HEK293 (cell line): ENCODE data around the gene RCL1.

Source experiments
- CTCF ChIP-seq: fragments of 450-650 bp; formaldehyde crosslinking; IDR thresholded peaks from 2 replicates; pipeline ENCODE4 v1.5.1; 2016; ENCODE audit warnings: missing biosample characterization, missing genetic modification characterization
- PATZ1 ChIP-seq: fragments of 450-650 bp; formaldehyde crosslinking; IDR thresholded peaks from 2 replicates; pipeline ENCODE4 v1.5.1; 2016; ENCODE audit warnings: missing biosample characterization, missing genetic modification characterization
- ZBTB26 ChIP-seq: fragments of 450-650 bp; formaldehyde crosslinking; optimal IDR thresholded peaks from 2 replicates; pipeline ENCODE3; 2016; ENCODE audit warnings: missing biosample characterization, mild to moderate bottlenecking, missing genetic modification characterization
- ZNF121 ChIP-seq: fragments of 450-650 bp; formaldehyde crosslinking; IDR thresholded peaks from 2 replicates; pipeline ENCODE4 v1.5.1; 2016; ENCODE audit warnings: missing biosample characterization, missing genetic modification characterization
- ZNF280D ChIP-seq: fragments of 450-650 bp; formaldehyde crosslinking; IDR thresholded peaks from 2 replicates; pipeline ENCODE4 v1.5.1; 2016; ENCODE audit warnings: missing biosample characterization, missing genetic modification characterization
- ZNF341 ChIP-seq: fragments of 450-650 bp; formaldehyde crosslinking; IDR thresholded peaks from 2 replicates; pipeline ENCODE4; 2016; ENCODE audit warnings: low read depth, missing biosample characterization, missing genetic modification characterization
- ZNF76 ChIP-seq: fragments of 450-650 bp; formaldehyde crosslinking; IDR thresholded peaks from 2 replicates; pipeline ENCODE4; 2016; ENCODE audit warnings: low read depth, missing biosample characterization, missing genetic modification characterization, borderline replicate concordance
- ZSCAN18 ChIP-seq: fragments of 450-650 bp; formaldehyde crosslinking; IDR thresholded peaks from 2 replicates; pipeline ENCODE4 v1.5.1; 2016; ENCODE audit warnings: missing biosample characterization, missing genetic modification characterization

GRCh38 chr9:4828761-4829160, 36.0 kb downstream of the RCL1 start:
- TF ChIP-seq ZBTB26 (tag by site-specific recombination) (no peak), CTCF (tag by site-specific recombination) (no peak), PATZ1 (tag by site-specific recombination) (no peak), ZNF121 (tag by site-specific recombination) (no peak), ZNF280D (tag by site-specific recombination) (no peak), ZNF341 (tag by site-specific recombination) (no peak), ZNF76 (tag by site-specific recombination) (no peak), ZSCAN18 (tag by site-specific recombination) (no peak)
